Adrenal gland (tissue), 12 donors: ENCODE measurements around the gene PIAS2. TPM values are rescaled to one million over a fixed set of nuclear protein-coding genes. Genes with fewer than 3 reads are reported as not detected.
A peak's percentile ranks its signal among the peaks of the same experiment; 100 is the strongest.

Experiments
- DNase-seq, 7 donors: peaks; one replicate each; pipeline ENCODE4 v3.0.0-alpha.2; 2019 to 2020
- H3K27ac ChIP-seq, 5 donors: fragments of 200-600 bp; sonication (generic) in 4 of 5; 1 replicate in 3 of 5; 2 replicates in 2 of 5; pipeline versions ENCODE4 v1.5.1 to v1.8.0; 2016 to 2020; ENCODE audit warnings: mild to moderate bottlenecking in 1 of 5
- H3K27me3 ChIP-seq: fragments of 200-600 bp; 2 replicates; pipeline ENCODE4 v1.8.0; 2021
- H3K36me3 ChIP-seq, 2 donors: fragments of 200-600 bp; replicated peaks in 1 of 2; 1 replicate in 1 of 2; 2 replicates in 1 of 2; pipeline versions ENCODE4 v1.5.1 to v1.8.0; 2018 to 2022
- H3K4me1 ChIP-seq, 2 donors: fragments of 200-600 bp; replicated peaks in 1 of 2; 1 replicate in 1 of 2; 2 replicates in 1 of 2; pipeline versions ENCODE4 v1.5.1 to v1.8.0; 2018 to 2021
- H3K4me3 ChIP-seq, 4 donors: fragments of 200-600 bp; sonication (generic) in 3 of 4; one replicate each; pipeline ENCODE4 v1.5.1; 2016 to 2018
- H3K9me3 ChIP-seq, 3 donors: fragments of 200-600 bp; sonication (generic) in 1 of 3; replicated peaks in 1 of 3; 1 replicate in 2 of 3; 2 replicates in 1 of 3; pipeline versions ENCODE4 v1.5.1 to v1.8.0; 2016 to 2021
- CTCF ChIP-seq, 6 experiments: fragments of 450-650 bp in 4 of 6; fragments of 200-600 bp in 2 of 6; sonication (generic) in 1 of 6; IDR thresholded peaks; 1 replicate in 5 of 6; 2 replicates in 1 of 6; pipeline versions ENCODE4 v1.5.1 to v1.8.0; 2016 to 2021; ENCODE audit warnings: antibody characterized with exemption in 6 of 6, mild to moderate bottlenecking in 2 of 6, moderate library complexity in 1 of 6
- POLR2A ChIP-seq, 2 donors: fragments of 450-650 bp; IDR thresholded peaks; one replicate each; pipeline ENCODE4 v1.6.1; 2017; ENCODE audit warnings: antibody characterized with exemption in 2 of 2, mild to moderate bottlenecking in 2 of 2, moderate library complexity in 1 of 2
- WGBS, 4 donors: extraction: QIAGEN DNeasy Blood & Tissue Kit in 2 of 4; methylation state at CpG; one replicate each; pipeline versions ENCODE4 v1.1.5 to v1.1.7; 2013 to 2017; 5-methylcytosine and 5-hydroxymethylcytosine counted together
- intact Hi-C, 2 donors: fragments of 100-400 bp; cut with DNase I; formaldehyde crosslinking; loops; one replicate each; pipeline versions ENCODE4 v1.14.1 to v1.15.0; 2022 to 2023
- polyA plus RNA-seq, 3 donors: library from polyadenylated mRNA; stranded (reverse); fragments of 200-250 nt in 2 of 3; fragments of 350-450 nt in 1 of 3; fragmentation: Illumina TruSeq in 1 of 3; extraction: RNeasy Lipid Tissue Mini Kit (QIAGEN cat#74804) in 1 of 3; gene quantifications; one replicate each; pipeline ENCODE4 v1.2.3, GENCODE V29; 2013 to 2014
- total RNA-seq, 9 donors: library from RNA; depleted of rRNA in 4 of 9; stranded (reverse); fragments of >200 nt in 4 of 9; fragments of 120-200 nt in 1 of 9; fragmentation: NEBNext Ultra II Directional in 1 of 9; extraction: Animal tissue kit (Norgen Biotek cat#: 25700) in 1 of 9; gene quantifications; one replicate each; pipeline versions ENCODE4 v1.1.0 to v1.2.4, GENCODE V29; 2013 to 2023
- donor health status: healthy with polysubstance abuse.
- donor health status: Bipolar disorder and iron deficiency.
- donor health status: DM: yes; HTN: yes; CAD: no.
- donor health status: DM: no; HTN: no; CAD: no.
- donor health status: DM: no; HTN: no; CAD: no.
- donor health status: DM: yes; HTN: yes; CAD: no.

PIAS2 gene
- total and polyA plus RNA-seq, 12 donors: 4.7 to 52.9 (median 31.8) TPM

GRCh38 chr18:46917803-46918600 is 695 bp upstream of the PIAS2 start:
- WGBS, 4 donors: 30 to 47% (median 33%) methylated on average over 26 to 33 of the region's 33 CpGs
- H3K27me3 ChIP-seq: no peaks in the 10 kb centered on the region
- TF ChIP-seq CTCF (IDR thresholded peaks at IDR 0.05) (no peak), POLR2A (IDR thresholded peaks at IDR 0.05) (no peak)
- peak overlapping the region; percentile 57 to 98 (median 79) for H3K4me3 ChIP-seq
- peaks cover 7 to 35% of the 10 kb centered on the region in 2 donors for H3K4me1 ChIP-seq
- intact Hi-C loops: no loop called here
- no peaks in the 10 kb centered on the region for H3K36me3 ChIP-seq
- H3K27ac ChIP-seq: peak overlapping the region; percentile 65 to 97 (median 89)
- H3K9me3 ChIP-seq: no peaks in the 10 kb centered on the region
- DNase-seq: peak; percentile 31 to 72 (median 40)

GRCh38 chr18:46916551-46917107 is 678 bp downstream of the PIAS2 start:
- intact Hi-C loops: no loop called here
- 0 to 1% (median 0%) methylated on average over 8 to 21 of the region's 21 CpGs for WGBS, 4 donors
- peaks cover 7 to 35% of the 10 kb centered on the region in 2 donors for H3K4me1 ChIP-seq
- peak in 4 of 7 donors; percentile 26 to 57 (median 40) for DNase-seq
- no peaks in the 10 kb centered on the region for H3K9me3 ChIP-seq
- no peaks in the 10 kb centered on the region for H3K27me3 ChIP-seq
- H3K27ac ChIP-seq: peak overlapping the region in 4 of 5 donors; percentile 42 to 97 (median 90)
- TF ChIP-seq POLR2A (IDR thresholded peaks at IDR 0.05): no peak
- no peak for TF ChIP-seq CTCF (IDR thresholded peaks at IDR 0.05)
- no peaks in the 10 kb centered on the region for H3K36me3 ChIP-seq
- H3K4me3 ChIP-seq: peak overlapping the region in 3 of 4 donors; percentile 38 to 98 (median 90)

GRCh38 chr18:46915800-46916550 is 1.3 kb downstream of the PIAS2 start:
- peak overlapping the region in 2 of 4 donors; percentile 38 to 98 for H3K4me3 ChIP-seq
- TF ChIP-seq CTCF (IDR thresholded peaks at IDR 0.05) (no peak), POLR2A (IDR thresholded peaks at IDR 0.05) (no peak)
- 27 to 38% (median 29%) methylated on average over 12 of the region's 12 CpGs for WGBS, 4 donors
- no peaks in the 10 kb centered on the region for H3K9me3 ChIP-seq
- DNase-seq: no peak
- H3K36me3 ChIP-seq: no peaks in the 10 kb centered on the region
- H3K4me1 ChIP-seq: peaks cover 7 to 35% of the 10 kb centered on the region in 2 donors
- no peaks in the 10 kb centered on the region for H3K27me3 ChIP-seq
- no peak overlapping the region for H3K27ac ChIP-seq
- intact Hi-C loops: no loop called here

- Histone ChIP-seq H3K27ac (no peak overlapping the region), H3K36me3 (no peaks in the 10 kb centered on the region), H3K9me3 (no peaks in the 10 kb centered on the region), H3K4me1 (peaks cover 1 to 23% of the 10 kb centered on the region in 2 donors), H3K4me3 (no peak overlapping the region), H3K27me3 (no peaks in the 10 kb centered on the region)
- DNase-seq: no peak
- intact Hi-C loops: no loop called here
- 76 to 88% (median 83%) methylated on average over 3 of the region's 3 CpGs for WGBS, 4 donors
- no peak for TF ChIP-seq POLR2A (IDR thresholded peaks at IDR 0.05)
- TF ChIP-seq CTCF (IDR thresholded peaks at IDR 0.05): no peak
Observed at GRCh38 chr18:46910856-46911255, 6.5 kb downstream of the PIAS2 start.
